Stimulated activated CD8-positive, alpha-beta memory T cell treated with anti-CD3 and anti-CD28 coated beads, Interleukin-15, amount 100 ng/mL, for 48 hours (primary cell): ENCODE measurements around the gene TMEM165.

ENCODE experiments used
- DNase-seq, 2 donors: peaks; one replicate each; pipeline ENCODE4 v3.0.0-alpha.2; 2020; ENCODE audit warnings: low read depth in 2 of 2

The TMEM165 gene

DNA sequence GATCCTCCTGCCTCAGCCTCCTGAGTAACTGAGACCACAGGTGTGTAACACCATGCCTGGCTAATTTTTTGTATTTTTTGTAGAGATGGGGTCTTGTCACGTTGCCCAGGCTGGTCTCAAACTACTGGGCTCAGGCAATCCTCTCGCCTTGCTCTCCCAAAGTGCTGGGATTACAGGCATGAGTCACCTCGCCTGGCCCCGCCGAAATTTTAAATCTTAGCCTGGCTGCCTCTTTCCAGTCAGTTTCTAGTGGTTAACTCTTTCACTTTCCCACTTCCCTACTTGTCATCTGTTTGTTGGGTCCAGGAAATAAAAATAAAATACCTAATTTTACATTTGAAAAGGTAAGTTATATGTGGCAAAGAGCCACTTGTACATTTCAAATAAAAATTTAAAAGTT, 62.4 kb downstream of the TMEM165 start:
- no peak for DNase-seq

- no peak for DNase-seq
Measured at GRCh38 chr4:55458611-55459010, 62.9 kb downstream of the TMEM165 start.

DNA sequence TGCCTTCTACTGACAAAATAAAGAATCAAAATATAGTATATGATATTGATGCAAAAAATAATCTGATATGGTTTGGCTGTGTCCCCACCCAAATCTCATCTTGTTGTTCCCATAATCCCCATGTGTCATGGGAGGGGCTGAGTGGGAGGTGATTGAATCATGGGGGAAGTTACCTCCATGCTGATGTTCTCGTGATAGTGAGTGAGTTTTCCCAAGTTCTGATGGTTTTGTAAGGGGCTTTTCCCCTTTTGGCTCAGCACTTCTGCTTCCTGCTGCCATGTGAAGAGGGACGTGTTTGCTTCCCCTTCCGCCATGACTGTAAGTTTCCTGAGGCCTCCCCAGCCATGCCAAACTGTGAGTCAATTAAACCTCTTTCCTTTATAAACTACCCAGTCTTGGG, 70.2 kb downstream of the TMEM165 start:
- no peak for DNase-seq

GRCh38 chr4:55468724-55469123, 73.0 kb downstream of the TMEM165 start:
- DNase-seq, result no peak

DNA sequence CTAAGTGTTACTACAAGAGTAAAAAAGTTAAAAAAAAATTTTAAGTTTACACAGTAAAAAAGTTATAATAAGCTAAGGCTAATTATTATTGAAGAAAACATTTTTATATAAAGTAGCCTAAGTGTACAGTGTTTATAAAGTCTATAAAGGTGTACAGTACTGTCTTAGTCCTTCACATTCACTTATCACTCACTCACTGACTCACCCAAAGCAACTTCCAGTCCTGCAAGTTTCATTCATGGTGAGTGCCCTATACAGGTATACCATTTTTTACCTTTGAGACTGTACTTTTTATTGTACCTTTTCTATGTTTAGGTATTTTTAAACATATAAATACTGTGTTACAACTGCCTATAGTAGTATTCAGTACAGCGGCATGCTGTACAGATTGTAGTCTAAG, 74.2 kb downstream of the TMEM165 start:
- no peak for DNase-seq
